Lower leg skin (tissue), 3 donors: ENCODE data around the gene WIPF3.

Experiments
- POLR2A ChIP-seq, 2 donors: fragments of 450-650 bp; IDR thresholded peaks; one replicate each; pipeline ENCODE4 v1.6.1; 2016 to 2017; ENCODE audit warnings: antibody characterized with exemption in 2 of 2, mild to moderate bottlenecking in 1 of 2, moderate library complexity in 1 of 2
- TF ChIP-seq, protein P1 (sequence below), 3 donors: fragments of 450-650 bp; IDR thresholded peaks; one replicate each; pipeline ENCODE4 v1.5.1; 2016; ENCODE audit warnings: antibody characterized with exemption in 3 of 3, mild to moderate bottlenecking in 3 of 3, moderate library complexity in 2 of 3

DNA sequence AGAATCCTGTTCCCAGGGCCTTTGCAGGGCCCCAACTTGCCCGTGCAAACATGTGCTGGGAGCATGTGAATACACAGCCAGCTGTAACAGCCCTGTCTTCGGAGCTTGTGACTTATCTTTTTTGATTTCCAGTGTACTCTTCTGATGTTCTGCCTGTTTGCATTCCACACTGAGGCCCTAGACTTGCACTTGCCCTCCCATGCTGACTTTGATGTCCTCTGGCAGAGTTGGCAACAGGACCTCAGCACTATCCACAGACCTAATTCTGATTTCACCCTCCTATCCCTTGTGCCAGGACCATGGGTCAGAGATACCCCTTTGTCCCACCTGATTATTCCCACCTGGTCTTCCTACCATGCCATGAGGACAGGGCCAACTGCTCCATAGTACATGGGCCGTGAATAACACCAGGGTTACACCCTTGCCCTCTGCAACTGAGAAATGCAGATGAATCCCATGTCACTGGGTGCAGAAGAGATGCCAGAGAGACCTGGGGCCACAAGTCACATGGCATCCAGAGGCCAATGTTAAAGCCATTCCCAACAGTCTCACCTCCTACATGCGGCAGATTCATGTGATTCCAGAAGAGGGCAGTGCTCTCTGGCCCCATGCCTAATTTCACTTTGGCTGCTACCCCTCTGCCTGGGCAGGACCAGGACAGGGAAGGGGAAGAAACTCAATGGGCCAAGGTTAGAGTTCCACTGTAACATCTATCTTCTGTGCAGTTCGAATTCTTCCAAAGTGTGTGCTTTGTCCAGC is 140.3 kb downstream of the WIPF3 start:
- TF ChIP-seq, protein P1, sequence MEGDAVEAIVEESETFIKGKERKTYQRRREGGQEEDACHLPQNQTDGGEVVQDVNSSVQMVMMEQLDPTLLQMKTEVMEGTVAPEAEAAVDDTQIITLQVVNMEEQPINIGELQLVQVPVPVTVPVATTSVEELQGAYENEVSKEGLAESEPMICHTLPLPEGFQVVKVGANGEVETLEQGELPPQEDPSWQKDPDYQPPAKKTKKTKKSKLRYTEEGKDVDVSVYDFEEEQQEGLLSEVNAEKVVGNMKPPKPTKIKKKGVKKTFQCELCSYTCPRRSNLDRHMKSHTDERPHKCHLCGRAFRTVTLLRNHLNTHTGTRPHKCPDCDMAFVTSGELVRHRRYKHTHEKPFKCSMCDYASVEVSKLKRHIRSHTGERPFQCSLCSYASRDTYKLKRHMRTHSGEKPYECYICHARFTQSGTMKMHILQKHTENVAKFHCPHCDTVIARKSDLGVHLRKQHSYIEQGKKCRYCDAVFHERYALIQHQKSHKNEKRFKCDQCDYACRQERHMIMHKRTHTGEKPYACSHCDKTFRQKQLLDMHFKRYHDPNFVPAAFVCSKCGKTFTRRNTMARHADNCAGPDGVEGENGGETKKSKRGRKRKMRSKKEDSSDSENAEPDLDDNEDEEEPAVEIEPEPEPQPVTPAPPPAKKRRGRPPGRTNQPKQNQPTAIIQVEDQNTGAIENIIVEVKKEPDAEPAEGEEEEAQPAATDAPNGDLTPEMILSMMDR (IDR thresholded peaks at IDR 0.05): no peak
- TF ChIP-seq POLR2A (IDR thresholded peaks at IDR 0.05): no peak
